SK-N-SH (cell line): ENCODE measurements around the gene SH3BP5L. TPM values are rescaled to one million over a fixed set of nuclear protein-coding genes. Genes with fewer than 3 reads are reported as not detected.

Experiments used
- CTCF ChIA-PET: fragments of 300-600, 350-600 bp; formaldehyde crosslinking; extraction: SDS; loops from one replicate; lab custom pipeline; 2021; lab: Yijun Ruan, JAX
- POLR2A ChIA-PET: fragments of 350-600 bp; sonication (Branson Sonifier 250); formaldehyde crosslinking; extraction: SDS; loops from one replicate; lab custom pipeline; 2020; ENCODE audit warnings: antibody characterized with exemption, inconsistent platforms; lab: Yijun Ruan, JAX
- DNase-seq: peaks from one replicate; pipeline ENCODE4 v3.0.0; 2012
- H2AFZ ChIP-seq: fragments of 200-600 bp; sonication (generic); 2 replicates; pipeline ENCODE4 v1.8.1; 2016; ENCODE audit warnings: antibody characterized with exemption, mild to moderate bottlenecking, low read depth
- H3F3A ChIP-seq: fragments of 200-600 bp; sonication (generic); replicated peaks from 2 replicates; pipeline ENCODE3; 2016; ENCODE audit warnings: antibody characterized with exemption, mild to moderate bottlenecking; ENCODE audit not compliant: insufficient read depth
- H3K27ac ChIP-seq, 2 experiments: fragments of 200-500 bp in 1 of 2; fragments of 200-600 bp in 1 of 2; sonication (Bioruptor generic) in 1 of 2; sonication (generic), shearing (Covaris generic) in 1 of 2; 2 replicates each; pipeline versions ENCODE4 v1.5.1 to v1.6.1; 2014 to 2016; ENCODE audit warnings: low read depth in 2 of 2, inconsistent platforms in 1 of 2, low read length in 1 of 2, mild to moderate bottlenecking in 1 of 2, mixed read lengths in 1 of 2
- H3K27me3 ChIP-seq: fragments of 200-600 bp; sonication (generic), shearing (Covaris generic); 2 replicates; pipeline ENCODE4 v1.6.1; 2016; ENCODE audit warnings: mixed run types; ENCODE audit not compliant: insufficient read depth
- H3K36me3 ChIP-seq, 2 experiments: fragments of 200-500 bp in 1 of 2; fragments of 200-600 bp in 1 of 2; sonication (Bioruptor generic) in 1 of 2; sonication (generic) in 1 of 2; replicated peaks in 1 of 2; 2 replicates each; pipeline versions ENCODE3 to v1.5.1; 2014 to 2016; ENCODE audit warnings: low read length in 1 of 2, mild to moderate bottlenecking in 1 of 2; ENCODE audit not compliant: insufficient read depth in 2 of 2, control insufficient read depth in 1 of 2
- H3K4me1 ChIP-seq, 2 experiments: fragments of 200-500 bp in 1 of 2; fragments of 200-600 bp in 1 of 2; sonication (Bioruptor generic) in 1 of 2; sonication (generic), shearing (Covaris generic) in 1 of 2; 2 replicates each; pipeline versions ENCODE4 v1.5.1 to v1.6.1; 2014 to 2016; ENCODE audit warnings: low read depth in 1 of 2, low read length in 1 of 2, mixed run types in 1 of 2; ENCODE audit not compliant: insufficient read depth in 2 of 2, control insufficient read depth in 1 of 2
- H3K4me2 ChIP-seq: fragments of 200-600 bp; sonication (generic), shearing (Covaris generic); 2 replicates; pipeline ENCODE4 v1.6.1; 2017; ENCODE audit warnings: mixed run types
- H3K4me3 ChIP-seq, 2 experiments: fragments of 200-500 bp in 1 of 2; fragments of 200-600 bp in 1 of 2; sonication (Bioruptor generic) in 1 of 2; sonication (generic), shearing (Covaris generic) in 1 of 2; 2 replicates each; pipeline versions ENCODE4 v1.5.1 to v1.8.1; 2014 to 2016; ENCODE audit warnings: low read depth in 2 of 2, inconsistent platforms in 1 of 2, low read length in 1 of 2, mild to moderate bottlenecking in 1 of 2, mixed read lengths in 1 of 2, moderate library complexity in 1 of 2
- H3K79me2 ChIP-seq: fragments of 200-600 bp; sonication (generic); 2 replicates; pipeline ENCODE4 v1.8.1; 2017; ENCODE audit warnings: mild to moderate bottlenecking; ENCODE audit not compliant: insufficient read depth
- H3K9ac ChIP-seq: fragments of 200-600 bp; sonication (generic); 2 replicates; pipeline ENCODE4 v1.6.1; 2017; ENCODE audit warnings: mixed run types
- H3K9me2 ChIP-seq: fragments of 200-600 bp; sonication (generic); 2 replicates; pipeline ENCODE4 v1.6.1; 2017; ENCODE audit warnings: mixed run types
- H3K9me3 ChIP-seq: fragments of 200-600 bp; sonication (generic); 2 replicates; pipeline ENCODE4 v1.6.1; 2017; ENCODE audit warnings: mixed run types, mild to moderate bottlenecking, moderate library complexity
- H4K20me1 ChIP-seq: fragments of 200-600 bp; sonication (generic); 2 replicates; pipeline ENCODE4 v1.6.1; 2017; ENCODE audit warnings: mild to moderate bottlenecking, mixed run types; ENCODE audit not compliant: insufficient read depth
- ELF1 ChIP-seq: IDR thresholded peaks from 2 replicates; pipeline ENCODE4 v1.4.0; 2012
- EZH2phosphoT487 ChIP-seq: fragments of 200-600 bp; sonication (generic); IDR thresholded peaks from 2 replicates; pipeline ENCODE4 v1.6.1; 2017; ENCODE audit warnings: low read depth, mixed run types, mild to moderate bottlenecking, antibody characterized with exemption, moderate library complexity, borderline replicate concordance
- FOSL2 ChIP-seq: IDR thresholded peaks from 2 replicates; pipeline ENCODE4 v1.4.0; 2012; ENCODE audit warnings: low read depth, mild to moderate bottlenecking, moderate library complexity, borderline replicate concordance
- FOXJ3 ChIP-seq: sonication (generic); formaldehyde crosslinking; IDR thresholded peaks from 2 replicates; pipeline ENCODE4 v1.5.1; 2020; ENCODE audit warnings: mild to moderate bottlenecking, missing genetic modification reagents
- FOXM1 ChIP-seq: IDR thresholded peaks from 2 replicates; pipeline ENCODE4 v1.4.0; 2012; ENCODE audit warnings: low read depth, mild to moderate bottlenecking
- MXI1 ChIP-seq: IDR thresholded peaks from 2 replicates; pipeline ENCODE4 v1.6.1; 2012; ENCODE audit warnings: mild to moderate bottlenecking, low read depth, low read length, improper control_type of control experiment
- NFIC ChIP-seq: IDR thresholded peaks from 2 replicates; pipeline ENCODE4 v1.4.0; 2012; ENCODE audit warnings: borderline replicate concordance
- NRF1 ChIP-seq: IDR thresholded peaks from 2 replicates; pipeline ENCODE4 v1.6.1; 2012; ENCODE audit warnings: low read depth, mild to moderate bottlenecking, low read length
- POLR2AphosphoS5 ChIP-seq: IDR thresholded peaks from 2 replicates; pipeline ENCODE4 v1.6.1; 2012; ENCODE audit warnings: low read depth, low read length
- RAD21 ChIP-seq: IDR thresholded peaks from 2 replicates; pipeline ENCODE4 v1.6.1; 2012; ENCODE audit warnings: mild to moderate bottlenecking, low read length
- RCOR1 ChIP-seq: fragments of 150-350 bp; IDR thresholded peaks from 2 replicates; pipeline ENCODE4 v1.6.1; 2017; ENCODE audit warnings: antibody characterized with exemption, low read length
- RFX5 ChIP-seq: IDR thresholded peaks from 2 replicates; pipeline ENCODE4 v1.6.1; 2012; ENCODE audit warnings: mild to moderate bottlenecking, improper control_type of control experiment, low read length
- RXRA ChIP-seq: IDR thresholded peaks from 2 replicates; pipeline ENCODE4 v1.4.0; 2012; ENCODE audit warnings: low read depth, mild to moderate bottlenecking, borderline replicate concordance
- SIN3A ChIP-seq: IDR thresholded peaks from 2 replicates; pipeline ENCODE4 v1.6.1; 2012; ENCODE audit warnings: low read depth, mild to moderate bottlenecking, low read length, moderate library complexity, borderline replicate concordance
- TCF12 ChIP-seq: IDR thresholded peaks from 2 replicates; pipeline ENCODE4 v1.4.0; 2012
- TEAD4 ChIP-seq: IDR thresholded peaks from 2 replicates; pipeline ENCODE4 v1.4.0; 2012; ENCODE audit warnings: mild to moderate bottlenecking, borderline replicate concordance; ENCODE audit not compliant: insufficient read depth
- WGBS: methylation state at CpG from one replicate; pipeline ENCODE4 v1.1.6; 2017; ENCODE audit warnings: low lambda C conversion rate; 5-methylcytosine and 5-hydroxymethylcytosine counted together
- polyA plus RNA-seq, 3 experiments: library from polyadenylated mRNA; depleted of rRNA; stranded (reverse); fragments of >200 nt; gene quantifications; 2 replicates each; pipeline ENCODE4 v1.2.3, GENCODE V29; 2012
- TF ChIP-seq, protein P1 (sequence below): IDR thresholded peaks from 2 replicates; pipeline ENCODE4 v1.4.0; 2012; ENCODE audit warnings: low read depth
- TF ChIP-seq, protein P2 (sequence below): IDR thresholded peaks from 2 replicates; pipeline ENCODE4 v1.4.0; 2012; ENCODE audit warnings: low read depth, borderline replicate concordance
- TF ChIP-seq, protein P3 (sequence below): IDR thresholded peaks from 2 replicates; pipeline ENCODE4; 2012
- TF ChIP-seq, protein P4 (sequence below): IDR thresholded peaks from 2 replicates; pipeline ENCODE4 v1.4.0; 2012; ENCODE audit warnings: low read depth, borderline replicate concordance

Gene SH3BP5L
- polyA plus RNA-seq, 1 of the 3 experiments (the other 2 are of a cell fraction), result 32.1 TPM

DNA sequence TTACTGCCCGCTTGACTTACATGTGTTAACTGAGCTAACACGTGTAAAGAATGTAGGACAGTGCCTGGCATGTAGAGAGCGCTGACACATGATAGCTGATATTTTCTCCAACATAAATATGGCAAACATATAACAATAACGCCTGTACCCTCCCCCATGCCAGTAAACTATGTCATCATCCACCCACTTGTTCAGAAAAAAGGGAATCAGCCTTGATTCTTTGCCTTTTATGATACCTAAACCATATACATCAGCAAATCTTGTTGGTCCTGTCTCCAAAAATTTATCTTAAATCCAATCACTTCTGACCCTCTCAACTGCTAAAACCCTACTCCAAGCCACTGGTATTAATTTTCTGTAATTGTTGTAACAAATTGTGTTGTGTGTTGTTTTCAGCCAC lies 34.3 kb upstream of the SH3BP5L start:
- peaks cover 2 to 7% of the 10 kb centered on the region in 2 experiments for H3K36me3 ChIP-seq
- H3K9me3 ChIP-seq, result no peaks in the 10 kb centered on the region
- H3F3A ChIP-seq, result no peaks in the 10 kb centered on the region
- no peak for DNase-seq
- no peaks in the 10 kb centered on the region for H4K20me1 ChIP-seq
- no peak for TF ChIP-seq ELF1
- TF ChIP-seq MXI1, result no peak
- peaks cover 10% of the 10 kb centered on the region; the same call in 1 of the 2 replicates for H3K79me2 ChIP-seq
- no peaks in the 10 kb centered on the region for H3K27me3 ChIP-seq
- no peaks in the 10 kb centered on the region for H3K9me2 ChIP-seq
- H3K27ac ChIP-seq, result no peak overlapping the region; a peak in 1 of 4 replicates
- no peak overlapping the region for H3K9ac ChIP-seq
- 94% methylated on average over 4 of the region's 4 CpGs for WGBS
- POLR2A ChIA-PET, result interaction anchor here (0.9 to 2.8 kb wide), 3 partner anchors 22 to 45 kb away, joined by 3 to 23 read pairs (median 6); partner anchors contain the start of genes SH3BP5L and ZNF672
- no peak overlapping the region for H3K4me2 ChIP-seq
- CTCF ChIA-PET, result interaction anchor here (2.5 to 3.8 kb wide), 3 partner anchors 13 to 21 kb away, joined by 19 to 33 read pairs (median 26); partner anchors contain the start of gene ZNF672
- H3K4me3 ChIP-seq, result no peak overlapping the region
- no peak overlapping the region for H2AFZ ChIP-seq
- peaks cover 13 to 31% of the 10 kb centered on the region in 2 experiments; a peak in 3 of 4 replicates for H3K4me1 ChIP-seq

DNA sequence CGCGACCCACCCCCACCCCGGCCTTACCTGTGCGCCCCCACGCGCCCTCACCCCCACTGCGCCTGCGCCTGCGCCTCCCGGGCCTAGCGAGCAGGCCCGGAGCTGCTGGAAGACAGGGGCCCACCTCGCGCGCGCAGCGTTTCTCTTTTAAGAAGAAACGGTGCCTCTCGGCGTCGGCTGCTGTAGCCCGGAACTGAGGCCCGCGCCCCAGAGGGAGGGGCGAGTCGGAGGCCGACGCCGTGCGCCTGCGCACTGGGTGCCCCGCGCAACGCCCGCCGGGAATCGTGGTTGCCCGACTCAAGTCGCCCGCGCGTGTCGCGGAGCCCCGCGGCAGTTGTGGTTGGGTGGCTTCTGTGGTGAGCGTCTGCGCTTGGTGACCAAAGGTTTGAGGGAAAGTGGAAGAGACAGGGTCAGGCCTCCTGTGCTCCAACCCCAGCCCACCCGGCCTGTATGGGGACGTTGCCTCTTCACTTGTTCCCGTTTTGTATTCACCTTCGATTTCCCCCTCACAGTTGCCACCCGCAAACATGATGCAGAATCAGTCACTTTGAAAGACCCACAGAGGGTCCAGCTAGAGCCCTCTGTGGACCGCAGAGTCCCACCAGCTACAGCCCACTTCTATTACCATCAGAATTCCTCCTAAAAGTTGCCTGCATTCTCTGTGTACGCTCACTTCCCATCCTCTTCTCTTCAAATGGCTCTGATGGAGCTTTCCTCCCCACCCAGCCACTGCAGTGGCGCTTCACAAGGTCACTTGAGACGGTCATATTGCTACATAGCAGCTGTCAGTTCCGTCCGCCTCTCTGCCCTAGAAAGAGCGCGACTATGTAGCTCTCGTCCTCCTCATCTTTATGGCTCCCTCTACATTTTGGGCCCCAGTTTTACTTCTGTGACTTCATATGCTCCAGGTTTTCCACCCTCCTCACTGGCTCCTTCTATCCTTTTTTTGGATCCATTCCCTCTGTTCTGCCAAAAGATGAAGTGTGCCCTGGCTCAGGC lies 33.5 kb upstream of the SH3BP5L start, which contains the start of gene ZNF692:
Gene ZNF692, minus strand, starts transcription at position 195 of the 999 bp plus-strand sequence. CDS start 776 bp downstream, outside the sequence.
- peak within 1 kb of the TSS; percentile 70 for H3K9ac ChIP-seq
- no peaks in the 10 kb centered on the region for H3K9me2 ChIP-seq
- peak within 1 kb of the TSS; percentile 32 to 89 for H3K27ac ChIP-seq
- H4K20me1 ChIP-seq, result no peaks in the 10 kb centered on the region
- no peaks in the 10 kb centered on the region for H3F3A ChIP-seq
- H3K4me1 ChIP-seq, result peaks cover 13 to 31% of the 10 kb centered on the region in 2 experiments; a peak in 3 of 4 replicates
- H3K4me2 ChIP-seq, result peak within 1 kb of the TSS; percentile 94
- H2AFZ ChIP-seq, result peak within 1 kb of the TSS; percentile 92
- H3K9me3 ChIP-seq, result no peaks in the 10 kb centered on the region
- peaks cover 8 to 13% of the 10 kb centered on the region in 2 experiments for H3K36me3 ChIP-seq
- CTCF ChIA-PET, result interaction anchor here (0.7 to 3.8 kb wide), 15 partner anchors 13 to 60 kb away, joined by 3 to 33 read pairs (median 5); partner anchors contain the start of genes SH3BP5L and ZNF672
- H3K27me3 ChIP-seq, result no peaks in the 10 kb centered on the region
- DNase-seq, result peak; percentile 97
- POLR2A ChIA-PET, result interaction anchor here (0.9 to 2.8 kb wide), 6 partner anchors 9 to 44 kb away, joined by 3 to 23 read pairs (median 6); partner anchors contain the start of genes SH3BP5L and ZNF672
- peak within 1 kb of the TSS; percentile 62 to 66 for H3K4me3 ChIP-seq
- WGBS, result 23% methylated on average over 27 of the region's 62 CpGs
- H3K79me2 ChIP-seq, result peaks cover 10% of the 10 kb centered on the region; the same call in 1 of the 2 replicates
- TF ChIP-seq, protein P1, sequence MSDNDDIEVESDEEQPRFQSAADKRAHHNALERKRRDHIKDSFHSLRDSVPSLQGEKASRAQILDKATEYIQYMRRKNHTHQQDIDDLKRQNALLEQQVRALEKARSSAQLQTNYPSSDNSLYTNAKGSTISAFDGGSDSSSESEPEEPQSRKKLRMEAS, result peak; percentile 98
- TF ChIP-seq RAD21 (no peak), SIN3A (peak; percentile 25; the same call in 1 of the 2 replicates), TEAD4 (no peak), FOXM1 (no peak), FOSL2 (no peak), FOXJ3 (CRISPR knock-in tag) (no peak), RFX5 (peak; percentile 88), RCOR1 (no peak), NRF1 (peak; percentile 93), EZH2phosphoT487 (no peak), NFIC (no peak), POLR2AphosphoS5 (peak; percentile 94), TCF12 (no peak; the same call in 1 of the 2 replicates), RXRA (no peak)
- TF ChIP-seq, protein P2, sequence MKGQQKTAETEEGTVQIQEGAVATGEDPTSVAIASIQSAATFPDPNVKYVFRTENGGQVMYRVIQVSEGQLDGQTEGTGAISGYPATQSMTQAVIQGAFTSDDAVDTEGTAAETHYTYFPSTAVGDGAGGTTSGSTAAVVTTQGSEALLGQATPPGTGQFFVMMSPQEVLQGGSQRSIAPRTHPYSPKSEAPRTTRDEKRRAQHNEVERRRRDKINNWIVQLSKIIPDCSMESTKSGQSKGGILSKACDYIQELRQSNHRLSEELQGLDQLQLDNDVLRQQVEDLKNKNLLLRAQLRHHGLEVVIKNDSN, result no peak
- TF ChIP-seq, protein P3, sequence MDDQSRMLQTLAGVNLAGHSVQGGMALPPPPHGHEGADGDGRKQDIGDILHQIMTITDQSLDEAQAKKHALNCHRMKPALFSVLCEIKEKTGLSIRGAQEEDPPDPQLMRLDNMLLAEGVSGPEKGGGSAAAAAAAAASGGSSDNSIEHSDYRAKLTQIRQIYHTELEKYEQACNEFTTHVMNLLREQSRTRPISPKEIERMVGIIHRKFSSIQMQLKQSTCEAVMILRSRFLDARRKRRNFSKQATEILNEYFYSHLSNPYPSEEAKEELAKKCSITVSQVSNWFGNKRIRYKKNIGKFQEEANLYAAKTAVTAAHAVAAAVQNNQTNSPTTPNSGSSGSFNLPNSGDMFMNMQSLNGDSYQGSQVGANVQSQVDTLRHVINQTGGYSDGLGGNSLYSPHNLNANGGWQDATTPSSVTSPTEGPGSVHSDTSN, result 0 out of 2 replicates have a peak, but pooled peaks have one; percentile 22
- TF ChIP-seq, protein P4, sequence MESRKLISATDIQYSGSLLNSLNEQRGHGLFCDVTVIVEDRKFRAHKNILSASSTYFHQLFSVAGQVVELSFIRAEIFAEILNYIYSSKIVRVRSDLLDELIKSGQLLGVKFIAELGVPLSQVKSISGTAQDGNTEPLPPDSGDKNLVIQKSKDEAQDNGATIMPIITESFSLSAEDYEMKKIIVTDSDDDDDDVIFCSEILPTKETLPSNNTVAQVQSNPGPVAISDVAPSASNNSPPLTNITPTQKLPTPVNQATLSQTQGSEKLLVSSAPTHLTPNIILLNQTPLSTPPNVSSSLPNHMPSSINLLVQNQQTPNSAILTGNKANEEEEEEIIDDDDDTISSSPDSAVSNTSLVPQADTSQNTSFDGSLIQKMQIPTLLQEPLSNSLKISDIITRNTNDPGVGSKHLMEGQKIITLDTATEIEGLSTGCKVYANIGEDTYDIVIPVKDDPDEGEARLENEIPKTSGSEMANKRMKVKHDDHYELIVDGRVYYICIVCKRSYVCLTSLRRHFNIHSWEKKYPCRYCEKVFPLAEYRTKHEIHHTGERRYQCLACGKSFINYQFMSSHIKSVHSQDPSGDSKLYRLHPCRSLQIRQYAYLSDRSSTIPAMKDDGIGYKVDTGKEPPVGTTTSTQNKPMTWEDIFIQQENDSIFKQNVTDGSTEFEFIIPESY, result no peak
